DMS114 treated with DMSO at 0.1 percent for 48 hours (cell line): ENCODE data around the gene SLC45A1.

ENCODE experiments used
- DNase-seq: peaks from one replicate; lab custom pipeline; 2025; ENCODE audit not compliant: unreplicated experiment; lab: John Stamatoyannopoulos, UW

SLC45A1 gene

GRCh38 chr1:8352471-8352845 is 34.5 kb downstream of the SLC45A1 start:
- no peak for DNase-seq

- DNase-seq: no peak
Measured at GRCh38 chr1:8352886-8353785, 35.2 kb downstream of the SLC45A1 start.

GRCh38 chr1:8354038-8354437 is 36.1 kb downstream of the SLC45A1 start:
- no peak for DNase-seq

GRCh38 chr1:8355439-8356255 is 37.7 kb downstream of the SLC45A1 start:
- DNase-seq: no peak

- DNase-seq: no peak
Measured at GRCh38 chr1:8356256-8357209, 38.6 kb downstream of the SLC45A1 start.

- no peak for DNase-seq
Measured at GRCh38 chr1:8357329-8358101, 39.6 kb downstream of the SLC45A1 start.

GRCh38 chr1:8358241-8358896 is 40.5 kb downstream of the SLC45A1 start:
- DNase-seq: no peak

GRCh38 chr1:8358897-8359616 is 41.1 kb downstream of the SLC45A1 start:
- DNase-seq: no peak

- DNase-seq: no peak
Measured at GRCh38 chr1:8359617-8360481, 41.9 kb downstream of the SLC45A1 start.

- no peak for DNase-seq
Measured at GRCh38 chr1:8360493-8361197, 42.7 kb downstream of the SLC45A1 start.

- no peak for DNase-seq
Measured at GRCh38 chr1:8361198-8361849, 43.4 kb downstream of the SLC45A1 start.

GRCh38 chr1:8362701-8363101 is 44.8 kb downstream of the SLC45A1 start:
- DNase-seq: no peak

GRCh38 chr1:8363186-8363766 is 45.4 kb downstream of the SLC45A1 start:
- DNase-seq: no peak

- no peak for DNase-seq
Measured at GRCh38 chr1:8363767-8364301, 45.9 kb downstream of the SLC45A1 start.

- no peak for DNase-seq
Measured at GRCh38 chr1:8364528-8365442, 46.9 kb downstream of the SLC45A1 start.
